Pancreas (tissue), 10 donors: ENCODE measurements around the gene SDR42E2. TPM values are rescaled to one million over a fixed set of nuclear protein-coding genes. Genes with fewer than 3 reads are reported as not detected.
"Not testable (repeated sequence)": the region's sequence is repeated elsewhere in the genome, so short reads cannot be mapped to it uniquely, and the experiment has no call there.

Source experiments
- ATAC-seq, 4 donors: fragments of 200-7000 bp; cut with Tn5 transposase; one replicate each; pipeline versions ENCODE4 v1.8.0 to v1.9.1; 2020; ENCODE audit warnings: mild to moderate bottlenecking in 4 of 4, moderate library complexity in 4 of 4
- DNase-seq, 6 donors: peaks; one replicate each; pipeline ENCODE4 v3.0.0-alpha.2; 2020
- FAIRE-seq: peaks from 2 replicates; lab custom pipeline; 2012; peaks lifted over from hg19 to GRCh38; lab: Jason Lieb, UNC
- H3K27ac ChIP-seq, 4 donors: fragments of 200-600 bp; sonication (generic); 1 replicate in 3 of 4; 2 replicates in 1 of 4; pipeline versions ENCODE4 v1.5.0 to v1.8.0; 2020
- H3K27me3 ChIP-seq, 4 donors: fragments of 200-600 bp; one replicate each; pipeline ENCODE4 v1.8.0; 2021
- H3K36me3 ChIP-seq, 3 donors: fragments of 200-600 bp; sonication (generic) in 1 of 3; one replicate each; pipeline versions ENCODE4 v1.5.0 to v1.8.0; 2020 to 2021
- H3K4me1 ChIP-seq, 3 donors: fragments of 200-600 bp; one replicate each; pipeline ENCODE4 v1.8.0; 2021
- H3K4me3 ChIP-seq, 4 donors: fragments of 200-600 bp; sonication (generic) in 2 of 4; one replicate each; pipeline versions ENCODE4 v1.5.0 to v1.8.0; 2020 to 2021
- H3K9me3 ChIP-seq, 4 donors: fragments of 200-600 bp; one replicate each; pipeline ENCODE4 v1.8.0; 2021
- WGBS, 2 donors: extraction: QIAGEN DNeasy Blood & Tissue Kit; methylation state at CpG; one replicate each; pipeline ENCODE4 v1.1.7; 2013; 5-methylcytosine and 5-hydroxymethylcytosine counted together
- intact Hi-C, 3 donors: fragments of 100-400 bp; cut with DNase I; formaldehyde crosslinking; loops; one replicate each; pipeline versions ENCODE4 v1.11.1 to v1.14.2; 2022
- polyA plus RNA-seq, 2 donors: library from polyadenylated mRNA; stranded (reverse); fragments of 200-250 nt; gene quantifications; one replicate each; pipeline ENCODE4 v1.2.3, GENCODE V29; 2013
- total RNA-seq, 6 donors: library from RNA; stranded (reverse); fragmentation: NEBNext Ultra II Directional in 4 of 6; extraction: Animal tissue kit (Norgen Biotek cat#: 25700) in 4 of 6; gene quantifications; one replicate each; pipeline versions ENCODE4 v1.2.1 to v1.2.4, GENCODE V29; 2021 to 2023
- TF ChIP-seq, protein P1 (sequence below), 4 donors: fragments of 200-600 bp; sonication (generic) in 3 of 4; IDR thresholded peaks; one replicate each; pipeline versions ENCODE4 v1.5.0 to v1.8.0; 2021; ENCODE audit warnings: antibody characterized with exemption in 4 of 4
- donor health status: healthy with polysubstance abuse.
- donor health status: DM: no; HTN: no; CAD: no; lungs with moderate emphysema.
- donor health status: DM: no; HTN: no; CAD: no.
- donor health status: control.
- donor health status: control.
- donor health status: Bipolar disorder and iron deficiency.
- donor health status: DM: yes; HTN: yes; CAD: no.
- donor health status: DM: no; HTN: no; CAD: no.
- donor health status: DM: no; HTN: no; CAD: no.
- donor health status: DM: yes; HTN: yes; CAD: no.

The SDR42E2 gene
- total and polyA plus RNA-seq, 8 donors = 0.07 TPM; not detected in 7

DNA sequence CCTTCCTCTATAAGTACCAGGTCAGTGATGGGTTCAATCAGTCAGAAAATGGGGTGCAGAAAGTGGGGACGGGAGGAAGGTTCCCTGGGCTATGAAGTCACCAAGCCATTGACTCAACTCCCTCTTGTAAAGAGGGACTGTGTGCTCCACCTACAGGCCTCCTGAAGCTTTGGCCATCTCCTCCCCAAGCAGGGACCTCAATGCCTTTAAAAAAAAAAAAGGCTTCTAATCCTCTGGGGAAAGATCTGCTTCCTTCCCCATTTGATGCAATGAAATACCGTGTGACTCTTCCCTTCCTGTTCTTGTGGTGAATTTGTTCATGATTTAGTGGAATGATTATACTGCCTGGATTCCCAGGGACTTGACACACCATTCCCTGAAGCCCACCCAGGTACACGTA lies 39.2 kb upstream of the SDR42E2 start:
- H3K9me3 ChIP-seq = no peaks in the 10 kb centered on the region
- FAIRE-seq (no peak), DNase-seq (no peak), ATAC-seq (no peak)
- intact Hi-C loops = no loop called here
- TF ChIP-seq, protein P1, sequence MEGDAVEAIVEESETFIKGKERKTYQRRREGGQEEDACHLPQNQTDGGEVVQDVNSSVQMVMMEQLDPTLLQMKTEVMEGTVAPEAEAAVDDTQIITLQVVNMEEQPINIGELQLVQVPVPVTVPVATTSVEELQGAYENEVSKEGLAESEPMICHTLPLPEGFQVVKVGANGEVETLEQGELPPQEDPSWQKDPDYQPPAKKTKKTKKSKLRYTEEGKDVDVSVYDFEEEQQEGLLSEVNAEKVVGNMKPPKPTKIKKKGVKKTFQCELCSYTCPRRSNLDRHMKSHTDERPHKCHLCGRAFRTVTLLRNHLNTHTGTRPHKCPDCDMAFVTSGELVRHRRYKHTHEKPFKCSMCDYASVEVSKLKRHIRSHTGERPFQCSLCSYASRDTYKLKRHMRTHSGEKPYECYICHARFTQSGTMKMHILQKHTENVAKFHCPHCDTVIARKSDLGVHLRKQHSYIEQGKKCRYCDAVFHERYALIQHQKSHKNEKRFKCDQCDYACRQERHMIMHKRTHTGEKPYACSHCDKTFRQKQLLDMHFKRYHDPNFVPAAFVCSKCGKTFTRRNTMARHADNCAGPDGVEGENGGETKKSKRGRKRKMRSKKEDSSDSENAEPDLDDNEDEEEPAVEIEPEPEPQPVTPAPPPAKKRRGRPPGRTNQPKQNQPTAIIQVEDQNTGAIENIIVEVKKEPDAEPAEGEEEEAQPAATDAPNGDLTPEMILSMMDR (IDR thresholded peaks at IDR 0.05) = no peak
- no peaks in the 10 kb centered on the region for H3K36me3 ChIP-seq
- H3K27ac ChIP-seq = no peak overlapping the region
- WGBS, 2 donors = 51 to 53% methylated on average over 3 of the region's 3 CpGs
- no peak overlapping the region for H3K4me3 ChIP-seq
- no peaks in the 10 kb centered on the region for H3K27me3 ChIP-seq
- no peaks in the 10 kb centered on the region for H3K4me1 ChIP-seq

DNA sequence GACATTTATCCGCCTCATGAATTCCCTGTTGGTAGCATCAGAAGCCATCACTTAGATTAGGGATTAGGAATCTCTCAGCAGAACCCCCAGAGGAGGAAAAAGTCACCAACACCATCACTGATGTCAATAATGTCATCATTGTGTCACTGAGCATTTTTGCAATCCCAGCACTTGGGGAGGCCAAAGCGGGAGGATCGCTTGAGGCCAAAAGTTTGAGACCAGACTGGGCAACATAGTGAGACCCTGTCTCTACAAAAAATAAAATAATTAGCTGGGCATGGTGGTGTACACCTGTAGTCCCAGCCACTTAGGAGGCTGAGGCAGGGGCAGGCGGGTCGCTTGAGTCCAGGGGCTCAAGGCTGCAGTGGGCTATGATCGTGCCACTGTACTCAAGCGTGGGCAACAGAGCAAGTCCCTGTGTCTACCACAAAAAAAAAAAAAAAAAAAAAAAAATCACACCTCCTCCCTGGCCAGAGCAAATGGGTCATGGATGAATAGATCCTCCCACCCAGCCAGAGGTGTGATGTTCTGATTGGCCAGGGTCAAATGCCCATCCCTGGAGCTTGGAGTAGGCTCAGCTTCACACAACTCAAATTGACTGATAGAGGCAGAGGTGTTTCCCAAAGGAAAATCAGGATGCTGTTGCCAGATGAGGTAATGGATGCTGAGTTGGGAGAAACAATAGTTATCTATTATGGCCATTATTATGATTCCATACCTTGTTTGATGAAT lies 38.4 kb upstream of the SDR42E2 start:
- ATAC-seq (no peak), FAIRE-seq (no peak), DNase-seq (no peak)
- Histone ChIP-seq H3K4me1 (no peaks in the 10 kb centered on the region), H3K36me3 (no peaks in the 10 kb centered on the region), H3K27me3 (no peaks in the 10 kb centered on the region), H3K9me3 (no peaks in the 10 kb centered on the region), H3K4me3 (no peak overlapping the region), H3K27ac (no peak overlapping the region)
- 95 to 96% methylated on average over 7 of the region's 7 CpGs for WGBS, 2 donors
- TF ChIP-seq, protein P1 (IDR thresholded peaks at IDR 0.05) = no peak
- intact Hi-C loops = no loop called here

DNA sequence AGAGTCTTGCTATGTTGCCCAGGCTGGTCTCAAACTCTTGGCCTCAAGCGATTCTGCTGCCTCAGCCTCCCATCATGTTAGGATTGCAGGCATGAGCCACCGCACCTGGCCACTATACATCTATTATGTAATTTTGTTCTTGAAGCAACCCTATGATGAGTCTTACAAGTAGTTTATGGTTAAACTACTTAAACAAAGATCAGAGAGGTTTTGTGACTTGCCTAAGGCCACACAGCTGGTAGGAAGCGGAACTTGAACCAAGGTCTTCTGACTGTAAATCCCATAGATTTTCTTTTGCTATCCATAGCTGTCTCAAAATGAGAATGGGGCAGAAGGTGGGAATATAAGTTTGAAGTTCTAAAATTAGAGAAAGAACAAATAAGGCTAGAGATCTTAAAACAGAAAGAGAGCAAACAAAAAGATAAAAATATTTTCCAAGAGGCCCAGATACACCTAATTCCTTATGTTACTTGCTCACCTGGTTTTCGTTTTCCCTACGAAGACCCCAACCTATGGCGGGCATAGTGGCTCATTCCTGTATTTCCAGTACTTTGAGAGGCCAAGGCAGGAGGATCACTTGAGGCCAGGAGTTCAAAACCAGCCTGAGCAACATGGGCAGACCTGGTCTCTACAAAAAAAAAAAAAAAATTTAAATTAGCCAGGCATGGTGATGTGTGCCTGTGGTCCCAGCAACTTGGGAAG lies 37.6 kb upstream of the SDR42E2 start:
- TF ChIP-seq, protein P1 (IDR thresholded peaks at IDR 0.05) = no peak
- intact Hi-C loops = no loop called here
- Histone ChIP-seq H3K4me1 (no peaks in the 10 kb centered on the region), H3K27me3 (no peaks in the 10 kb centered on the region), H3K27ac (no peak overlapping the region), H3K9me3 (no peaks in the 10 kb centered on the region), H3K36me3 (no peaks in the 10 kb centered on the region), H3K4me3 (no peak overlapping the region)
- FAIRE-seq = no peak
- 85 to 87% methylated on average over 6 of the region's 6 CpGs for WGBS, 2 donors
- ATAC-seq = no peak
- no peak for DNase-seq

DNA sequence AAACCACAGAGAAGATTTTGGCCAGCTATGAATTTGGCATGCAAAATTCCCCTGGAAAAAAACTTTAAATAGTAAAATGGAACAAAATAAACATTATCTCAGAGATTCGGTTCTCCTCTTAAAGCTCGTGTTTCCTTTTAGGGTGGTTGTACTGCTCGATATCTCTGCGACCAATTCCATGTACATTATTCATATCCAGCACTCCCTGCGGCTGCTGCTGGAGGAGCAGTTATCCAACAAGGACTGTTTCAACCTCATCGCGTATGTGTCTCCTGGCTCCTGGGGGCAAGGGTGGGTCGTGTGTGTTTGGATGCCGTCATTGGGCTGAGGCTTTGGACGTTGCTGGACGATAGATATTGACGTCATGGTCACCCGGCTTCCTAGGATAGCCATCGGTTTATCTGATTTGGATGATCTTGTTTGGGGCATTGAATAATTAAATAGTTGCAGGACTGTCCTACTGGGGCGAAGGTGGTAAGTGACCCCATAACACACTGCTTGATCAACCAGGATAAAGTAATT lies 36.2 kb upstream of the SDR42E2 start:
- Histone ChIP-seq H3K9me3 (no peaks in the 10 kb centered on the region), H3K27me3 (no peaks in the 10 kb centered on the region), H3K27ac (no peak overlapping the region), H3K4me3 (no peak overlapping the region), H3K4me1 (no peaks in the 10 kb centered on the region), H3K36me3 (no peaks in the 10 kb centered on the region)
- TF ChIP-seq, protein P1 (IDR thresholded peaks at IDR 0.05) = no peak
- FAIRE-seq = no peak
- intact Hi-C loops = no loop called here
- no peak for DNase-seq
- 79 to 80% methylated on average over 15 of the region's 15 CpGs for WGBS, 2 donors
- ATAC-seq = no peak

DNA sequence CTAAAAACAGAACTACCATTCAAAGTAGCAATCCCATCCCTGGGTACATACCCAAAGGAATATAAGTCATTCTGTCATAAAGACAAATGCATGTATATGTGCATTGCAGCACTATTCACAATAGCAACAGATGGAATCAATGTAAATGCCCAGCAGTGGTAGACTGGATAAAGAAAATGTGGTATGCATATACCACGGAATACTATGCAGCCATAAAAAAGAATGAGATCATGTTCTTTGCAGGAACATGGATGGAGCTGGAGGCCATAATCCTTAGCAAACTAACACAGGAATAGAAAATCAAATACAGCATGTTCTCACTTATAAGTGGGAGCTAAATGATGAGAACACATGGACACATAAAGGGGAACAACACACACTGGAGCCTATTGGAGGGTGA lies 33.8 kb upstream of the SDR42E2 start:
- H3K27ac ChIP-seq, ATAC-seq, H3K27me3 ChIP-seq, H3K4me1 ChIP-seq, H3K9me3 ChIP-seq, intact Hi-C loops, FAIRE-seq, H3K4me3 ChIP-seq, DNase-seq, H3K36me3 ChIP-seq: not testable (repeated sequence)
- 82 to 88% methylated on average over 1 of the region's 1 CpG for WGBS, 2 donors
